ENCODE data around the gene MRPL14. TPM values are rescaled to one million over a fixed set of nuclear protein-coding genes. Genes with fewer than 3 reads are reported as not detected.
A peak's percentile ranks its signal among the peaks of the same experiment; 100 is the strongest.
"Not testable (repeated sequence)": the region's sequence is repeated elsewhere in the genome, so short reads cannot be mapped to it uniquely, and the experiment has no call there.

Gene MRPL14
- total RNA-seq, 2 donors from 2014 or later, result 26.4 to 33.5 TPM

DNA sequence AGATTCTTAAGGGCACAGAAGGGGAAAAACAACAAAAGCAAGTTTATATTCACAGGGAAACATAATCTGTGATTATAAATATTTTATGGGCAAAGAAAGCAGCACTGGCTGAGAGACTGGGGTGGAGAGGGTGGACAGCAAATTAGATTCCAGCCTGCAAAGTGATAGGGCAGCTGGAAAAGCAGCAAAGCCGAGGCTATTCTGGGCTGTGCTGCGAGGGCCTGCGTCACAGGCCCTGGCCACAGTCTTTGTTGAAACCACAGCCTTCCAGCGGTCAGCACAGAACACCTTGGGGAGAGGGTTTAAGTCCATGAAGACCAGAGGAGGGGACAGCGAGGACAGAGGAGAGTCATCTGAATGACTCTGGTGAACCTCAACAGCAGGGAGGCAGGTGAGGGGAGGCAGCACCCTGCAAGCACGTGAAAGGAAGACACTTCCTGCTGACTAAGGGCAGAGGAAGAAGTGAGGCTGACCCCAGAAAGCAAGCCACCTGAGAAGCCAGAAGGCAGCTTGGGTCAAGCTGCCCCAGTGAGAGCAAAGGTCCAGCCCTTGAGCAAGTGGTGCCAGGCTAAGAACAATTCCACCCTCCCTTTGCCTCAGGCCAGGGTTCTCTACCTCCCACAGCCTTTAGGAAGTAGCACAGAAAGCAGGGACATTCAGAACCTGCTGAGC, 17.1 kb downstream of the MRPL14 start:
- intact Hi-C loops (cut with DNase I), result loop anchor here in 1 of 2 donors (10.0 kb wide), 1 partner anchor 125 kb away; no protein-coding TSS in a partner anchor
- DNase-seq (ENCODE audit: low spot score), result no peak

DNA sequence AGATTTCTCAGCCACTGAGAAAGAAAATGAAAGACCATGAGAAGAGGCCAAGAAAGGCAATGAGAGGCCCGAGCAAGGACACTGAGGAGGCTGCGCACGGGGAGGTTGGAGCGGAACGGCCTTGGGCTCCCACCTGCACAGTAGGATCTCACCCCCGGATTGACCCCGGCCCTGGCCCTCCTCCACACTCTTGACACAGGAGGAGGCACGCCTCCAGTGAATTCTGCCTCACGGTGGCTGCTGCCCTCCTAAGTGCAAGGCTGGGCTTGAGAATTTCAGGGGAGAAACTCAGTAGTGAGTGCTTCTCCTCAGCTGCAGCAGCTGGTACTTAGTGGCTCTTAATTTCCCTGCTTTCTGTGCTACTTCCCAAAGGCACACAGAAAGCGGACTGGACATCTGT, 18.0 kb downstream of the MRPL14 start:
- DNase-seq (ENCODE audit: low spot score), result no peak
- intact Hi-C loops (cut with DNase I), result loop anchor here in 1 of 2 donors (10.0 kb wide), 1 partner anchor 226 kb away; no protein-coding TSS in a partner anchor

DNA sequence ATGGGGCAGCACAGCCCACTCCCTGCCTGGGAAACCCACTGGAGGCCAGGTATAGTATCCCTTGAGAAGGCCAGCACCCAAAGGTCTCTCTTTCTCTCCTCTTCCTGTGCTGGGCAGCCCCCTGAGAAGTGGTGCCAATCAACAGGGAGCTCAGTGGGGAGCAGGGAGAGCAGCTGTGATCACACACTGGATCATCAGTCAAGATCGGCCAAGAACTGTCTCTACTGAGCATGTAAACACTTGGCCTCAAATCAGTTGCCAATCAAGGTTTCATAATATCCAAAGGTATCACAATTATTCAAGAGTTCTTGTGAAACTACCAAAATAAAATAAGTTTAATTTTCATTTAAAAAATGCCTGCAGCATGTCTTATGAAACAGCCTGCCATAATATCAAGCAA, 18.8 kb downstream of the MRPL14 start:
- no peak for DNase-seq (ENCODE audit: low spot score)
- intact Hi-C loops (cut with DNase I), result loop anchor here in 1 of 2 donors (10.0 kb wide), 1 partner anchor 226 kb away; no protein-coding TSS in a partner anchor

DNA sequence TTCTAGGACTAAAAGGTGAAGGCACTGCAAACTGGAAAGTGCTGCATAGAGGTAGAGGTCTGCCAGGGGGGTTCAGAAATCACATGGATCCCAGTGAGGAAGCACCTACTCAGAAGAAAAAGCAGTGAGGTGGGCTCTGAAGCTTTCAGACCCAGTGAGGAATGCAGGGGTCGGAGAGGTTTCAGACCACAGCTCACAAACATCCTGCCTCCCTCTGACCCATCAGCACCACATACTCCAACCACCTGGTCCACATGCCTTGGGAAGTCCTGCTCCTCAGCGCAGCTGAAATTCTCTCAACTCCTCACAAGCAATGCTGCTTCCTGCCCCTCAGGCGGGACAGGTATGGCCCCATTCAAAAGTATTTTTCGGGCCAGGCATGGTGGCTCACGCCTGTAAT, 20.2 kb downstream of the MRPL14 start:
- DNase-seq (ENCODE audit: low spot score), result no peak
- intact Hi-C loops (cut with DNase I), result loop anchor here in 1 of 2 donors (10.0 kb wide), 1 partner anchor 228 kb away; no protein-coding TSS in a partner anchor

DNA sequence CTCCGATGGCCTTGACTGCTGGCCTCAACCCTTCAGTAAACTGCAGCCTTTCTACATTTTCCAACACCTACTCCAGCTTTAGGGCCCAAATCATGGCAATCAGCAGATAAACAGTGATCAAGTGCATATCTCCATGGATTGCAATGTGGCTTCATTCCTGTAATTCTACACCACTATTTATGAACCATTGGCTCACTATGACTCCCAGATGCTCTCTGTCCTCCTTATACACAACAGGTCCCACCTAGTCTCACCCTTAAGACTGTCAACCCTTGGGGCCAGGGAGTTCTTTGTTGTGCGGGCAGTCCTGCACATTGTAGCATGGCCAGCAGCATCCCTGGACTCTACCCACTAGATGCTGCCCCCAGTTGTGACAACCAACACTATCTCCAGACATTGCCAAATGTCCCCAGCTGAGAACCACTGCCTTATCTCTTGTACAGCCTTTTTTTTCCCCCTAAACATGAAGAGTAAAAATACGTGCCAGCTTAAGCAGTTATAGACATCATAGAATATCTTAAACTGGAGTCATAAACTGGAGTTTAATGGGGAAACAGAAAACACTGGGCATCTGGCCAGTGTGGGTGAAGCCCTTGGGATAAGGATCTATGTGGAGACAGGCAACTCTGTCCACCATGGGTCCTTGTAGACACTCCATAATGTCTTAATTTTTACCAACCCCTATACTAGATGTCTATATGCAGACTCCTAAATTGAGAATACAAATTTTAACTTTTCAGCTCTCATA, 21.1 kb downstream of the MRPL14 start:
- DNase-seq (ENCODE audit: low spot score), result no peak
- intact Hi-C loops (cut with DNase I), result loop anchor here in 1 of 2 donors (10.0 kb wide), 1 partner anchor 229 kb away; no protein-coding TSS in a partner anchor

DNA sequence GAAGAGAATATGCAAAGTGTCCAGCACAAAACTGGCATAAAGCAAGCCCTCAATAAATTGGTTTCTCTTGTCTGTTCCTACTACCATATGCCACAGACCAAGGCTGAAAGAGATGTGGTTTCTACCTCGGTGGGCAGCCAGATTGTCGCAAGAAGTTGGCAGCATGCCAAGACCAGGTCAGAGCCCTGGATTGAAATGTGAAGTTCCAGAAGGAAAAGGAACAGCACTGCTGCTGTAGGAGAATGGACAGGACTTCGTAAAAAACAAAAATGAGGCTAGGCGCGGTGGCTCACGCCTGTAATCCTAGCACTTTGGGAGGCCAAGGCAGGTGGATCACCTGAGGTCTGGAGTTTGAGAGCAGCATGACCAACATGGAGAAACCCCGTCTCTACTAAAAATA, 22.1 kb downstream of the MRPL14 start:
- DNase-seq (ENCODE audit: low spot score), result no peak
- intact Hi-C loops (cut with DNase I), result loop anchor here in 1 of 2 donors (10.0 kb wide), 1 partner anchor 230 kb away; no protein-coding TSS in a partner anchor

DNA sequence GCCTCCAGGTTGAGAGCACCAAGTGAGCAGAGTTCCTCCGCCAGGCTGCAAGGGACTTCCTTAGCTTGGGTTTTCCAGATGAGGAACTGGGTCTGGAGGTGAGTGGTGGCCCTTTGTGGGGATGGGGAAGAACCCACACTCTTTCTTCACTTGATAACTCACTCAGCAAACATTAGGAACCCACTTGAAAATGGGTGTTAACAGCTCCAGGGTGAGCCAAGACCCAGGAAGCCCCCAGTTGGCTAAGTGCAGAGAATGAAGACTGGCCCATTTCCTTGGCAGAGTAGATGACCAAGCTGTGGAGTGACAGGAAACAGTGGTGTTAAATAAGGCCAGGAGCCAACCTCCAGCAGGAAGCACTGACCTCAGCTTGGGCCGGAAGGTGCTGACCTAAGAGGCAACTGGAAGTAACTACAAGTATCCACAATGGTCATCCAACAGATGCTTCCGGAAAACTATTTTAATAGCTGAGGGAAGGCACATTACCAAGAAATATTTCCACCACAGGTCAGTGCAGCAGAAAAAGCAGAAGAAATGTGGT, 22.7 kb downstream of the MRPL14 start:
- intact Hi-C loops (cut with DNase I), result loop anchor here in 1 of 2 donors (10.0 kb wide), 1 partner anchor 230 kb away; no protein-coding TSS in a partner anchor
- peak; percentile 86 for DNase-seq (ENCODE audit: low spot score)

DNA sequence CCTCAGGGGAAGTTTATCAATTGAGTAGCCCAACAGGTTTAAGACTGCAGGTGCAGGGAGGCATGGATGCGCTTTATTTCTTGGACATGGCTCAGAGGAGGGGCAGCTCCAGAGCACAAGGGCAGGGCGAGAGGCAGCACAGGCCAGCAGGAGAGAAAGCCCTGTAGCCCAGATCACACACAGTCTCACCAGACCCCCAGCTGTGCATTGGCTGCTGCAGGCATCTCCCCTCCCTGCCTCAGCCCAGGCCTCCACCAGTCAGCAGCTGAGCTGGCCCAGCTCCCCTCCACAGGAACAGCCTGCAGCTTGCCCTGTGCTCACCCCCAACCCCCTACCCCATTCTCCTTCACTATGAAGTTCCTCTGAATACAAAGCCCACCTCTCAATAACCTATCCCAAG, 24.7 kb downstream of the MRPL14 start:
- intact Hi-C loops (cut with DNase I), result loop anchor here in 1 of 2 donors (10.0 kb wide), 1 partner anchor 232 kb away; no protein-coding TSS in a partner anchor
- DNase-seq (ENCODE audit: low spot score), result no peak

DNA sequence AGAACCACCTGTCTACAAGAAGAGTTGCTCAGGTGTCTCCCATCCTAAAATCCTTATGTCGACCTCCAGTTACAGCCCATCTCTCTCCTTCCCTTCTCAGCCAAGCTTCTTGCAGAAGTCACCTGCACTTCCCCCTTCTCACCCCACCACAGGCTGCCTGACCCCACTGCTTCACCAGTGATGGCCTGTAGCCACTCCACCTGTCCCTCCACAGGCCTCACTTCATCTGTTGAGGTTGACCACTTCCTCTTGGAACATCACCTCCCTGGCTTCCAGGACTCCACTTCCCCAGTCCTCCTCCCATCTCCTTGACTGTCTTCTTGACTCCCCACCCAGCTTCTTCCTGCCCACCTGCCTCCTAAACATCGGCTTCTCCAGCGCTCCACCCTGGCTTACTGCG, 25.4 kb downstream of the MRPL14 start:
- no peak for DNase-seq (ENCODE audit: low spot score)
- intact Hi-C loops (cut with DNase I), result loop anchor here in 1 of 2 donors (10.0 kb wide), 1 partner anchor 233 kb away; no protein-coding TSS in a partner anchor

DNA sequence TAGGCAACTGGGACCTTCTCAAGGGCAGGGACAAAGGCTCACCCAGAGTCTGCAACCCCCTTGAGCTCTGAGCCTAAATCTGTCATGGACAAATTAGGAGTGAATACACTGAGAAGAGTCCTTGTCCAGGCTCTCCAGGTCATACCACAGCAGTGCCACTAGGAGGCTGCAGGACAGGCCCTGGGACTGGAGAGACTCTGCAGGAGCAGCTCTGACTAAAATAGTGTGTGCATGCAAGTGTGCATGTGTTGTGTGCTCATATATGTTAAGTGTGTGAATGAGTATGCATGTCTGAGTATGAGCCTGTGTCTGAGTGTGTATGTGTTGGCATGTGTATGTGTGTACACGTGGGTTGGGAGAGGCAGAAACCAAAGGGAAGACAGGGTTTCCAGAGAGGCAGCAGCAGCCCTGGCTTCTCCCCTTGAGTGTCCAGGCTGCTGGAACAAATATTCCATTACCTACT, 27.1 kb downstream of the MRPL14 start:
- no peak for DNase-seq (ENCODE audit: low spot score)
- intact Hi-C loops (cut with DNase I), result loop anchor here in 1 of 2 donors (10.0 kb wide), 1 partner anchor 235 kb away; no protein-coding TSS in a partner anchor

DNA sequence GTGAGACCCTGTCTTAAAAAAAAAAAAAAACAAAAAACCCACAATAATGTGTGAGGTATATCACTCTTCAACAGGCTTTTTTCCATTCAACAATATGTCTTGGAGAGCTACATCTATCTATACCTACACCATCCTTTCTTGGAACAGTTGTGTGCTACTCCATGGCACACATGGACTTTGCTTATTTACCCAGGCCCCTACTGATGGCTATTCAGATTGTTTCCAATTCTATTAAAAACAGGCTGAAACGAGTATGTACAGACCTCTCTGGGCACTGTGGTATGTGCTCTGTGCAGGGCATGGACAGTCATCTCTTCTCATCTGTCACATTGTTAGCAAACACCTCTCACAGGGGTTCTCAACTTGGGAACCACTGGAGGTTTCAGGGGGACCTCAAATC, 28.1 kb downstream of the MRPL14 start:
- intact Hi-C loops (cut with DNase I), result loop anchor here (5.0 to 10.0 kb wide), 2 partner anchors 48 to 236 kb away; no protein-coding TSS in a partner anchor
- no peak for DNase-seq (ENCODE audit: low spot score)

DNA sequence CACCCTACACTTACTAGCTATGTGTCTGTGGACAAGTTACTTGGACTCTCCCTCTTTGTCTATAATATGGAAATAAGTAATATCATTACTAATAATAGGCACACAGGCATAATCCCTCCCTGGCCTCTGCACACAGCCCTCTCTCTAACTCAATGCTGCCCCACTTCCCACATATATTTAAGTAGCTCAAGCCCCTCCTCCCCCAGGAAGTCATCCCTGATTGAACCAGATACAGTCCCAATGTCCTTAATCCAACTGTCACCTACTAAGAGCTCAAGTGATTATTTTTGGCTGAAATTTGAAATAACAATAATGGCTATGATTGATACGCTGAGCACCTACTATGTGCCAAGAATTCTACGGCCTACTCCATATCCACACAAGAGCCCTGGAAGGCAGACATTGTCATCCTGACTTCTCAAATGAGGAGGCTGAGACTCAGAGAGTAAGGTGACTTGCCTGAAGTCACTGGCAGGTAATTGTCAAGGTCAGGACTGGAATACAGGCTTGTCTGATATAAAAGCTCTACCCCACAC, 29.4 kb downstream of the MRPL14 start:
- intact Hi-C loops (cut with DNase I), result loop anchor here (2.0 to 10.0 kb wide), 3 partner anchors 49 to 237 kb away; no protein-coding TSS in a partner anchor

DNA sequence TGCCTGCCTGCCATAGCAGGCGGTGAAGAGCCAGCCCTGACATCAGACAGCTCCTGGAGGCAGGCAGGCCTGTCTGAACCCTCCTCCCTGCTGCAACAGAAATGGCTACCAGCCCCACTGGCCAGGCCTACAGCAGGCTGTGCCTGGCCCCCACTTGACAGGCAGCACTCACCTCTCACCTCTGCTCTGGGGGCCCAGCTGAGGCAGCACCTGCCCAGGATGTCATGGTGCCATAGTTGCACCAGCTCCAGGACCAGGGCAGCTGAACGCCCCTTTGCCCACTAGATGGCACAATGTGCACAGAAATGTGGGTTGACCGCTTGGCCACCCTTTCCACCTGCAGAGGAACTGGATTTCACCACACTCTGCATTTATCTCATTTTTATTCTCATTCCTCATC, 30.6 kb downstream of the MRPL14 start:
- peak; percentile 90 for DNase-seq (ENCODE audit: low spot score)

More for the DNA sequence above, 29.4 kb downstream of the MRPL14 start:
- no peak for DNase-seq (ENCODE audit: low spot score)

DNA sequence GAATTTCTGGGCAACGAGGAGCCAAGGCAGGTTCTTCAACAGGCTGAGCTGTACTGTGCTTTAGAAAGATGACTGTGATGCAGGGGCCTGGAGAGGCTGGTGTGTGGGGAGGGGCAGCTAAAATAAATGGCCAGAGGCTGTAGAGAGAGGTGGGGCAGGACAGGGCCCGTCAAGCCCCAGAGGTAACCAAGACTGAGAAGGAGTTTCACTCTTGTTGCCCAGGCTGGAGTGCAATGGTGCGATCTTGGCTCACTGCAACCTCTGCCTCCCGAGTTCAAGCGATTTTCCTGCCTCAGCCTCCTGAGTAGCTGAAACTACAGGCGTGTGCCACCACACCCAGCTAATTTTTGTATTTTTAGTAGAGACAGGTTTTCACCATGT, 32.0 kb downstream of the MRPL14 start:
- intact Hi-C loops (cut with DNase I), result loop anchor here (5.0 to 10.0 kb wide), 2 partner anchors 52 to 240 kb away; no protein-coding TSS in a partner anchor
- DNase-seq (ENCODE audit: low spot score), result not testable (repeated sequence)

More for the DNA sequence above, 30.6 kb downstream of the MRPL14 start:
- intact Hi-C loops (cut with DNase I), result loop anchor here (2.0 to 10.0 kb wide), 3 partner anchors 51 to 238 kb away; no protein-coding TSS in a partner anchor

DNA sequence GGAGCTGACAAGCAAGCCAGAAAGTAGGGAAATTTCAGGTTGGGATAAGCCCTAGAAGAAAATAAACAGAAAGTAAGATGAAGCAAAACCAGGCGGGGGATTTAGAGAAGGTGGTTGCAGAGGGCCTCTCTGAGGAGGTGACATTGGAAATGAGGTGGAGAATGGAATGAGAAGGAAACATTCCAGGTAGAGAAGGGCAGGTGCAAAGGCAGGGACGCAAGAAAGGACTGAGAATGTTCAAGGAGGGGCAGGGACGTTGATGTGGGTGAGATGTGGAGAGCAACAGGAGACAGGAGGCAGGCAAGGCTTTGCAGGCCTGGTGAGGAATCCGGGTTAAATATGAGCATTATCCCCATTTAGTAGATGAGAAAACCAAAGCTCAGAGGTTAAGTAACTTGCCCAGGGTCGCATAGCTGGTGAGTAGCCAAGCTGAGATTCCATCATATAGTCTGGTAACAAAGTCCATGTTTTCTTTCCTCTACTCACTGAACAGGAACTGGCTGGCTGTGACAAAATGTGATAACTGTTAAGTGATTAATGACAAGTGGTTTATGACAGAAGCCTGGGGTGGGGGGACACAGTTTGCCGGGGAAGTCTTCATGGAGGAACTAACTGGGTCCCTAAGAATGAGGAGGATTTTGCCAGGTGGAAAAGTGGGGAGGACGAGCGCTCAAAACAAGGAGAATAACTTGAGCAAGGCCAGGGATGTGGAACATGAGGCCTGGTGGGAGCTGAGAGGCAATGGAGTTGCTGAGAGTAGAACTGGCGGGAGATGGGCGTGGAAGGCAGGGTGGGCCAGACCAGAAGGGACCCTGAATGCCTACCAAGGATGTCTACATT, 32.6 kb downstream of the MRPL14 start:
- no peak for DNase-seq (ENCODE audit: low spot score)
- intact Hi-C loops (cut with DNase I), result loop anchor here (5.0 to 10.0 kb wide), 2 partner anchors 53 to 240 kb away; no protein-coding TSS in a partner anchor

DNA sequence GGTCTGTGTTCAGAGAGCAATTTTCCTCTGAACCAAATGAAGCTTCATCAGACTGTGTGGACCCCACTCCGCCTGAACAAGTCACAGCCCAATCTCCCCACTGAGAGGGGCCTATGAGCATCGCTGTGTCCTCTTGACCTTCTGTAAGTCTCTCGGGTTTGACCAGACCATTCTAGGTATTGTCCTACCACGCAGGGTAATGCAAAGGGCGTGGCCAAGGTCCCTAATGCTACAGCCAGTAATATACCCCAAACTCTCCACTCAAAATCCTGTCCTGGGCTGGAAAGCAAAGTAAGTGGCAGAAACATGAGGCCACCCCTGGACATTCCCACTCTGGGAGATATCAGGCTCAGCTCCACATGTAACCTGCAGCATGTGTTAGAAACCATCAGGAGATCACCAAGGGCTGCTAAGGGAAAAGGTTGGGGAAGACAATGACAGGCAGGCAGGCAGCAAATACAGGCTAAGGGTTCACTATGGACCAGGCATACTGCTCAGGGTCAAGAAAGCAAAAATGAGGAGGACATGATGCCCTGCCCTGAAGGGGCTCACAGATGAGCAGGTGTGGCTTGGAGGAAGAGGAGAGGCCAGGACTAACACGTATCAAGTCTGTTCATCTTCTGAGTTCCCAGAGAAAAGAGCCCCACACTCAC, 33.4 kb downstream of the MRPL14 start:
- intact Hi-C loops (cut with DNase I), result loop anchor here in 1 of 2 donors (10.0 kb wide), 1 partner anchor 241 kb away; no protein-coding TSS in a partner anchor
- no peak for DNase-seq (ENCODE audit: low spot score)

DNA sequence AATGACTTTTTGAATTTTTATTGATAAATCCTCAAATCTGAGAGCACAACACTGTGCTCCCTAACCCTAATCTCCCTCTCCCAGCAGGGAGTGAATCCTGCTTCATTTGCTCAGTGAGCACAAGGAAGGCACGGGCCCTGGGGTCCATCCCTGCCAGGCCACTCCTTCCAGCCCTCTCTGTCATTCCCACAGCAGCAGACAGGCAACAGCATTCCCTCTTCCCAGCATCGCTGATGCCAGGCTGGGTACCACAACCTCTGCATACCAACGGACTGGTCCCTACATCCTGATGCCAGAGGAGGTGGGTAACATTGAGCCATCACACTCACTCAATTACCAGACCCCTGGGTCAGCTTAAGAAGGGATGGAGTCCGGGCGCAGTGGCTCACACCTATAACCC, 34.2 kb downstream of the MRPL14 start:
- no peak for DNase-seq (ENCODE audit: low spot score)
- intact Hi-C loops (cut with DNase I), result loop anchor here in 1 of 2 donors (10.0 kb wide), 1 partner anchor 242 kb away; no protein-coding TSS in a partner anchor
